Ovary (tissue), 3 donors: ENCODE measurements around the gene CA10.

ENCODE experiments used
- CTCF ChIP-seq, 3 donors: fragments of 450-650 bp in 2 of 3; fragments of 200-600 bp in 1 of 3; IDR thresholded peaks; one replicate each; pipeline versions ENCODE4 v1.5.1 to v1.8.0; 2016 to 2022; ENCODE audit warnings: antibody characterized with exemption in 3 of 3, mild to moderate bottlenecking in 1 of 3
- EP300 ChIP-seq: sonication (generic); formaldehyde crosslinking; IDR thresholded peaks from one replicate; pipeline ENCODE4 v1.6.1; 2017; ENCODE audit warnings: antibody characterized with exemption
- POLR2A ChIP-seq: fragments of 450-650 bp; IDR thresholded peaks from one replicate; pipeline ENCODE4 v1.6.1; 2017; ENCODE audit warnings: antibody characterized with exemption, mild to moderate bottlenecking, moderate library complexity
- donor health status: DM: no; HTN: no; CAD: no.

- TF ChIP-seq CTCF (IDR thresholded peaks at IDR 0.05) (no peak), POLR2A (no peak), EP300 (no peak)
Observed at GRCh38 chr17:52155301-52155700, 3.2 kb downstream of the CA10 start.
